ENCODE measurements around the gene GJA4. TPM values are rescaled to one million over a fixed set of nuclear protein-coding genes. Genes with fewer than 3 reads are reported as not detected.

Gene GJA4
- total and polyA plus RNA-seq, 2 experiments from 2014 or later: 0.42 TPM; not detected in 1

DNA sequence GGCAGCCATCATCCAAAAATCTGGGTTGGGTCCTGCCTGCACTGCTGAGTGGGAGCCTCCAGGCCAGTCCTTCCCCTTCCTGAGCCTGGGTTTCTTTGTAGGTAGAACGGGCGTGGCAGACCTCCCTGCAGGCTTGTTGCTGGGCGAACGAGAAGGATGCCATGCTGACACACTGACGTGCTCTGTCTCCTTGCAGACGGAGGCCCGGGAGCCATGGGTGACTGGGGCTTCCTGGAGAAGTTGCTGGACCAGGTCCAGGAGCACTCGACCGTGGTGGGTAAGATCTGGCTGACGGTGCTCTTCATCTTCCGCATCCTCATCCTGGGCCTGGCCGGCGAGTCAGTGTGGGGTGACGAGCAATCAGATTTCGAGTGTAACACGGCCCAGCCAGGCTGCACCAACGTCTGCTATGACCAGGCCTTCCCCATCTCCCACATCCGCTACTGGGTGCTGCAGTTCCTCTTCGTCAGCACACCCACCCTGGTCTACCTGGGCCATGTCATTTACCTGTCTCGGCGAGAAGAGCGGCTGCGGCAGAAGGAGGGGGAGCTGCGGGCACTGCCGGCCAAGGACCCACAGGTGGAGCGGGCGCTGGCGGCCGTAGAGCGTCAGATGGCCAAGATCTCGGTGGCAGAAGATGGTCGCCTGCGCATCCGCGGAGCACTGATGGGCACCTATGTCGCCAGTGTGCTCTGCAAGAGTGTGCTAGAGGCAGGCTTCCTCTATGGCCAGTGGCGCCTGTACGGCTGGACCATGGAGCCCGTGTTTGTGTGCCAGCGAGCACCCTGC is 1.4 kb downstream of the GJA4 start:
- DNase-seq (ENCODE audit: low read depth in 1 of 2, low spot score in 1 of 2): no peak
- H3K36me3 ChIP-seq: no peaks in the 10 kb centered on the region
- no peaks in the 10 kb centered on the region for H3K9me3 ChIP-seq (ENCODE audit: low read depth)
- H3K27me3 ChIP-seq: peaks cover 25% of the 10 kb centered on the region
- no peak overlapping the region for H3K27ac ChIP-seq
- H3K4me1 ChIP-seq (ENCODE audit: low read depth): no peaks in the 10 kb centered on the region
- TF ChIP-seq, protein P1, sequence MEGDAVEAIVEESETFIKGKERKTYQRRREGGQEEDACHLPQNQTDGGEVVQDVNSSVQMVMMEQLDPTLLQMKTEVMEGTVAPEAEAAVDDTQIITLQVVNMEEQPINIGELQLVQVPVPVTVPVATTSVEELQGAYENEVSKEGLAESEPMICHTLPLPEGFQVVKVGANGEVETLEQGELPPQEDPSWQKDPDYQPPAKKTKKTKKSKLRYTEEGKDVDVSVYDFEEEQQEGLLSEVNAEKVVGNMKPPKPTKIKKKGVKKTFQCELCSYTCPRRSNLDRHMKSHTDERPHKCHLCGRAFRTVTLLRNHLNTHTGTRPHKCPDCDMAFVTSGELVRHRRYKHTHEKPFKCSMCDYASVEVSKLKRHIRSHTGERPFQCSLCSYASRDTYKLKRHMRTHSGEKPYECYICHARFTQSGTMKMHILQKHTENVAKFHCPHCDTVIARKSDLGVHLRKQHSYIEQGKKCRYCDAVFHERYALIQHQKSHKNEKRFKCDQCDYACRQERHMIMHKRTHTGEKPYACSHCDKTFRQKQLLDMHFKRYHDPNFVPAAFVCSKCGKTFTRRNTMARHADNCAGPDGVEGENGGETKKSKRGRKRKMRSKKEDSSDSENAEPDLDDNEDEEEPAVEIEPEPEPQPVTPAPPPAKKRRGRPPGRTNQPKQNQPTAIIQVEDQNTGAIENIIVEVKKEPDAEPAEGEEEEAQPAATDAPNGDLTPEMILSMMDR (IDR thresholded peaks at IDR 0.05; ENCODE audit: low read depth, low read length): no peak
- no peak overlapping the region for H3K4me3 ChIP-seq

DNA sequence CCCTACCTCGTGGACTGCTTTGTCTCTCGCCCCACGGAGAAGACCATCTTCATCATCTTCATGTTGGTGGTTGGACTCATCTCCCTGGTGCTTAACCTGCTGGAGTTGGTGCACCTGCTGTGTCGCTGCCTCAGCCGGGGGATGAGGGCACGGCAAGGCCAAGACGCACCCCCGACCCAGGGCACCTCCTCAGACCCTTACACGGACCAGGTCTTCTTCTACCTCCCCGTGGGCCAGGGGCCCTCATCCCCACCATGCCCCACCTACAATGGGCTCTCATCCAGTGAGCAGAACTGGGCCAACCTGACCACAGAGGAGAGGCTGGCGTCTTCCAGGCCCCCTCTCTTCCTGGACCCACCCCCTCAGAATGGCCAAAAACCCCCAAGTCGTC is 2.0 kb downstream of the GJA4 start:
- Histone ChIP-seq H3K4me3 (no peak overlapping the region), H3K36me3 (no peaks in the 10 kb centered on the region), H3K4me1 (ENCODE audit: low read depth) (no peaks in the 10 kb centered on the region), H3K27ac (no peak overlapping the region), H3K27me3 (peaks cover 25% of the 10 kb centered on the region), H3K9me3 (ENCODE audit: low read depth) (no peaks in the 10 kb centered on the region)
- TF ChIP-seq, protein P1 (IDR thresholded peaks at IDR 0.05; ENCODE audit: low read depth, low read length): no peak
- no peak for DNase-seq (ENCODE audit: low read depth in 1 of 2, low spot score in 1 of 2)

DNA sequence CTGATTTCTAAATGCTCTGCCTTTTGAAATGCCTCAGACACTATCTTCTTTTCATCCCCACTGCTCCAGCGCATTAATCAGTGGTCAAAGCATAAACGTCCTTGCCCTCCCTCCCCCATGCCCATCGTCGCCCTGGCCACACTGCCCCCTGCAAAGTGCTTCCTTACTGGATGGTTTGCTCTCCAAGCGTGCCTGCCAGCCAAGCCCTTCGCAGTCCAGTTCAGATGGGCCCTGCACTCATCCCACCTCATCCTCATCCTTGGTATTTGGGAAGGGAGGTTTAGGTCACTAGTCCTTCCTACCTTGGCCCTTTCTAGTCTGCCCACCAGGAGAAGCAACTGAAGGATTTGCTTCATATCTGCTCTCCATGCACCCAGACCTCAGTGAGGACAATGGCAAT is 3.1 kb downstream of the GJA4 start:
- TF ChIP-seq, protein P1 (IDR thresholded peaks at IDR 0.05; ENCODE audit: low read depth, low read length): no peak
- no peaks in the 10 kb centered on the region for H3K9me3 ChIP-seq (ENCODE audit: low read depth)
- H3K27me3 ChIP-seq: peaks cover 25% of the 10 kb centered on the region
- no peaks in the 10 kb centered on the region for H3K4me1 ChIP-seq (ENCODE audit: low read depth)
- DNase-seq (ENCODE audit: low read depth in 1 of 2, low spot score in 1 of 2): no peak
- no peak overlapping the region for H3K4me3 ChIP-seq
- no peaks in the 10 kb centered on the region for H3K36me3 ChIP-seq
- H3K27ac ChIP-seq: no peak overlapping the region

DNA sequence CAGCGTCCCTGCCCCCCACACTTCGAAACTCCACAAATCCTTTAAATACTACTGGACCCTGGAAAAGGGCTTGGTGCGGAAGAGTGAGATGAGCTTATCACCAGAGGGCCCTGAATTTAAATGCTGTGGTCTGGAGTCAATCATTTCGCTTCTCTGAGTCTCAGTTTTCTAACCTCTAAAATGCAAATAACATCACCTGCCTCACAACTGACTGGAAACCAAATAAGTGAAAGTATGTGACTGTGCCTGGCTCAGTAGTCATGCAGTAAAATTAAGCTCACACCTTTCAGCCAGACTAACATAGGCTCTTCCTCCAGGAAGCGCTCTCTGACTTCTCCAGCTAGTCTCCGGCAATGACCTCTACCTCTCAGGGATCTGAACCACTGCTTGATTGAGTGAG is 4.2 kb downstream of the GJA4 start:
- peaks cover 18% of the 10 kb centered on the region for H3K27me3 ChIP-seq
- TF ChIP-seq, protein P1 (IDR thresholded peaks at IDR 0.05; ENCODE audit: low read depth, low read length): no peak
- DNase-seq (ENCODE audit: low read depth in 1 of 2, low spot score in 1 of 2): no peak
- H3K4me3 ChIP-seq: no peak overlapping the region
- no peaks in the 10 kb centered on the region for H3K4me1 ChIP-seq (ENCODE audit: low read depth)
- H3K9me3 ChIP-seq (ENCODE audit: low read depth): no peaks in the 10 kb centered on the region
- H3K27ac ChIP-seq: no peak overlapping the region
- H3K36me3 ChIP-seq: no peaks in the 10 kb centered on the region

DNA sequence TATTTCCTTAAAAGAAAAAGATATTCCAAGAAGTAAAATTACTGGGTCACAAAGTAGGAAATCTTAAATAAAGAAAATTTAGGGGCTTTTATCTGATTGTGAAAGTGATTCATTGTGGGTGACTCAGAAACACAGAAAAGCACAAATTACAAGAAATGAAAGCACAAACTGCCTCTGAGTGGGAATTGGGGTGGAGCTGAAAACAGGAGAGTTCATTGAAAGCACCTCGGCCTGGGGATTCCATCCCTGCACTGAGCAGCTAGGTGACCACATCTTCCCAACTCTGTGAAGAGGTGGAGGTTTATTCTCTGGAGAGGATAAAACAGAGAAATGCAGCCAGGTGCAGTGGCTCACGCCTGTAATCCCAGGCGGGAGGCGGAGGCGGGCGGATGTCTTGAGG is 7.4 kb downstream of the GJA4 start:
- no peaks in the 10 kb centered on the region for H3K4me1 ChIP-seq (ENCODE audit: low read depth)
- H3K4me3 ChIP-seq: no peak overlapping the region
- DNase-seq (ENCODE audit: low read depth in 1 of 2, low spot score in 1 of 2): peak in 1 of 2 donors; percentile 52
- TF ChIP-seq, protein P1 (IDR thresholded peaks at IDR 0.05; ENCODE audit: low read depth, low read length): no peak
- H3K27ac ChIP-seq: no peak overlapping the region
- H3K9me3 ChIP-seq (ENCODE audit: low read depth): no peaks in the 10 kb centered on the region
- no peaks in the 10 kb centered on the region for H3K36me3 ChIP-seq
- no peaks in the 10 kb centered on the region for H3K27me3 ChIP-seq
